Measurements from ENCODE around the gene ATP11B.
"Not testable (repeated sequence)": the region's sequence is repeated elsewhere in the genome, so short reads cannot be mapped to it uniquely, and the experiment has no call there.

ATP11B gene

DNA sequence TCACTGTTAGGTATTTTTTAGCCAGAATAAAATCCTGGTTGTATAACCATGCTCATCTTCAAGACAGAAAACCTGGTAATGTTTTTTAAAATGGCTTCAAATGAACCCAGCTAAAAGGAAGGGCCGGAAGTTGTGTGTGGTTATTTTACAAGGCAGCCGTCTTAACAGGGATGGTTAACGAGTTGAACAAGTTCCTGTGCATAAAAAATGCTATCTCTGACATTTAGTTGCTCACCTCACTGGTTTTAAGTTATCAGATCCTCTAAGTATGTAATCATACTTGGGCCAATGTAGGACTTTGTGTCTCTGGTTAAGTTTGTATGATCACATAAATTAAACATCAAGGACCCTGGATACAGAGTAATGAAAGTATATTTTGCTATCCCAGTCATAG, 2.1 kb downstream of the ATP11B start:
- no peak for DNase-seq

DNA sequence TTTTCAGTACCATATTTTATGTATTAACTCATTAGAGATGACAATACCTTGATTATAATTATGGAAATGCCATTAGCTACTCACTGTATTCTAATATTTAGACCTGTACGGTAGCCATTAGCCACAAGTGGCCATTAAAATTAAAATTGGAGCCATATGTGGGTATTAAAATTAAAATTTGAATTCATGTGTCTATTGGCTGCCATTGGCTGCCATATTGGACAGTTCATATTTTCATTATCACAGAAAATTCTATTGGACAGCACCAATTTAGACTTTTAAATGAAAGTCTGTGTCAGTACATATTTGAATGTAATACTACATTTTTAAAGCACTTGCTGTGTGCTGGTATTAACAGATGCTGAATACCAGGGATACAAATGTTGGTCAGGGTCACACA, 3.0 kb downstream of the ATP11B start:
- no peak for DNase-seq

DNA sequence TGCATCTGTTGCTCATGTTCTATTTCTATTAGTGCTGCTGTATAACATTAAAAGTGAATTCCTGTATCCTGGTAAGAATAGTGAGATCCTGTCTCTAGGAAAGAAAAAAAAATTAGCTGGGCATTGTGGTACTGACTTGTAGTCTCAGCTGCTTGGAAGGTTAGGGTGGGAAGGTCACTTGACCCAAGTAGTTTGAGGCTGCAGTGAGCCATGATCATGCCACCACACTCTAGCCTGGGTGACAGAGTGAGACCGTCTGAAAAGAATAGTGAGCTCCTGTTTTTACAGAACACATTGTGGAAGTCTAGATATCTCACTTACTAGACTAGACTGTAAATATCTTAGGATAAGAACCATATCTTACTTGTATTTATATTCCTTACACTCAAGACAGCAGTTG, 4.6 kb downstream of the ATP11B start:
- no peak for DNase-seq

DNA sequence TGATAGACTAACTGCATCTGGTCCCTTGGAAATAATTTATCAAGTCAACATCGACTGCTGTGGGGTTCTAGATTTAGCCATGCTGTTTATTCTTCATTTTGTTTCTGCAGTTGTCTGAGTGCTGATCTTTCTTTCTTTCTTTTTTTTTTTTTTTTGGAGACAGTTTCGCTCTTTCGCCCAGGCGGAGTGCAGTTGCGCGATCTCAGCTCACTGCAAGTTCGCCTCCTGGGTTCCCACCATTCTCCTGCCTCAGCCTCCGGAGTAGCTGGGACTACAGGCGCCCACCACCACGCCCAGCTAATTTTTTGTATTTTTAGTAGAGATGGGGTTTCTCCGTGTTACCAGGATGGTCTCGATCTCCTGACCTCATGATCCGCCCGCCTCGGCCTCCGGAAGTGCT, 5.8 kb downstream of the ATP11B start:
- DNase-seq, result not testable (repeated sequence)

DNA sequence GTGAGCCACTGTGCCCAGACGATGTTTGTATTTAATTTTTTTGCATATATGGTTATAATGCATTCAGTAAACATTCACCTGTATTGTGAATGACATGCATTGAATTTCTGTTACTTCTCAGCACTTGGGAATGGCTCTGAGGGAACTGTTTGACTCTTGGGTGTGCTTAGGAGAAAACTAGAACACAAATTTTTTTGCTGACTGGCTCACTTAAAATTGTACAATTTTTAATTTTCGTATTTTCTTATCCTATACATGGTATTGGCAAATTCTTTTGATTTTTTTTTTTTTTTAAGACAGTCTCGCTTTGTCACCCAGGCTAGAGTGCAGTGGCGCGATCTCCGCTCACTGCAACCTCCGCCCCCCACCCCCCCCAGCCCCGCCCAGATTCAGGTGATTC, 7.2 kb downstream of the ATP11B start:
- no peak for DNase-seq

DNA sequence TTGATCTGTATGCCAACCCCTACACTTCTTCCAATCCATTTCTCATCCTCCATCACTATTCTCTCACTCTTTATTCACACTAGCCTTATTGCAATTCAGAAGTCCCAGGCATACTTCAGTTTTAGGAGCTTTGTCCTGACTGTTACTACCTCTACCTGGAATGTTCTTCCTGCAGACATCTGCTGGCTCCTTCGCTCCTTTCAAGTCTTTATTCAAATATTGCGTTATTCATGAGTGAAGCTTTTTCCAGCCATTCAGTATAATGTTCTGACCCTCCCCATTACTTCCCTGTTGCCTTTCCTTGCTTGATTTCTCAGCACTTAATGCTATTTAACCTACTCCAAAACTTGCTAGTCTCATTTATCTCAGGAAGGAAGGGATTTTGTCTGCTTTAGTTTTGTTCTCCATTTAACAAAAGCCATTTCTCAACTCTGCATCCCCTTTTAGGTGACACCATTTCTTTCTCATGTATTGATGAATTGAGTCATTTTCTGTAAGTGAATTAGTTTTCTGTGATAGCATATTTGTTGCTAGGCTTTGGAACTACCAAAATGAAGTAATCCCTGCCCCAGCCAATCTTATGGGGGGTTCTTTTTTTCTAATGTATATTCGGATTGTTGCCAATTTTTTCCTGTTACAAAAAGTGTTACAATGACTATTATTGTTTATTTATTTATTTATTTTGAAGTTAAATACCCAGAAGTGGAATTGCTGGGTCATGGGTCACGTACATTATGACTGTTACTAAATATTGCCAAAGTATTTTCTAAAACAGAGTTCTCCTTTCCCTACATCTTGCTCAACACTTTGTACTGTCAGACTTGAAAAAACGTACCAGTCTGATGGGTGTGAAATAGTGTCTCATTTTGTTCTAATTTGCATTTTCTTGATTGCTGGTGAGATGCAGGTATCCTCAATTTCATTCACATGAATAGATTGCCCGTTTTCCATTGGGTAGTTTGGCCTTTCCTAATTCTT, 9.4 kb downstream of the ATP11B start:
- no peak for DNase-seq

DNA sequence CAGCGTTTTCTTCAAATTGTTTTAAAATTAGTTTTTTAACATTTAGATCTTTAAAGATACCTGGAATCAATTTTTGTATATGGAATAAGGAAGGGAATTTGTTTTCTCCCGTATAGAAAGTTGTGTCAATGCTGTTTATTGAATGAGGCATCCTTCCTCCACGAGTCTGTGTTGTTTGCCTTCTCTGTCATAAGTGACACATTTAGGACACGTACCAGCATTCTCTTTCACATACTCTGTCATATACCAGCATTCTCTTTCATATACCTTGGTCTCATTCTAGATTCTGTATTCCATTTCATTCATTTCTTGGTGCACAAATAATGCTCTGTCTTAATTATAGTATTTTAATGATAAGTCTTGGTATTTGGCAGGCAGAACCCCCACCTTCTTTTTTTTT, 10.3 kb downstream of the ATP11B start:
- no peak for DNase-seq

DNA sequence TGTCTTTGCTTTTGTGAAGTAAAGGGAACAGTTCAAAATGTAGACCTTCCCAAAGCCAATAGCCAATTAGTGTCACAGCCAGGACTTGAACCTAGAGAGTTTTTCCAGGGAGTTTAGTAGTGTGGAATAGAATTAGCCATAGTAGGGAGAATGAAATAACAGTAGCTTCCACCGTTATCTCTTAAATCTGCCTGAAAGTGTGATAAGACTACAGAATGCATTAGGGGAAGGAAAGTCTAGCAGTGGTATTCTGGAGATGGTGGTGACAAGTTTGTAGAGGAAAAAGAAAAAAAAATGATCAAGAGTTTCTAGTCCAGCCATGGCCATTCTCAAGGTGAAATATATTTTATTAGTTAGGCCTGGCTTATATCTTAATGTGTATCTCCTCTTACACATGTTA, 13.8 kb downstream of the ATP11B start:
- no peak for DNase-seq

DNA sequence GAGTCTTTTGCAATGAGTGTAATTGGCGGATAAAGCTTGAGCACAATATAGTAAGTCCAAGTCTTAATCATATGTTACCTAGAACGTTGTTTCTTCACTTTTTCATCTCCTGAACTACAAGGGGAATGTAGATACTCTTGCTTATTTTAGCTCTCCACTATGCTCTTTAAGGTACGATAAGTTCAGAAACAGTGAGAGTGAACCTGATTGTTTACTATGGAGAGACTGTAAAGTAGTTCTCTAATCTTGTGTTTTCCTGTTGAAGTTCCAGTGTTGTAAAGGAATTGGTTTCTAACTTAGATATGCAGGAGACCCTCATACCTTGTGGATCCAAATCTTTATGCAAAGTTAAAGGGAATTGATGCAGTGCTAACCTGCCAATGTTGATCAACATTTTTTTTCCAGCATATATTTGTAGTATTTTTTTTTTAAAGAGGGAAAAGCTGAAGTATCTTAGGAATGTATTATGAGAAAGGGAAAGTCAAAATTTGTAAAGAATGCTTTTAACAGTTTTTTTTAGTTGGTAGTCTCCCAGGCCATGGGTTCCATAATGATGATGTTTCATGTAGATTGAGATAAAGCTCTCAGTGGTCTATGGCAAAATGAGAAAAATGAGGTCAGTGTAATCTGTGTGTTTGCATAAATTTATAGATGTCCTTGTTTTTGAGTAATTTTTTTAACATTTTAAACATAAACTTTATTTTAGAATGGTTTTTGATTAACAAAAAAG, 14.9 kb downstream of the ATP11B start:
- DNase-seq, result no peak

DNA sequence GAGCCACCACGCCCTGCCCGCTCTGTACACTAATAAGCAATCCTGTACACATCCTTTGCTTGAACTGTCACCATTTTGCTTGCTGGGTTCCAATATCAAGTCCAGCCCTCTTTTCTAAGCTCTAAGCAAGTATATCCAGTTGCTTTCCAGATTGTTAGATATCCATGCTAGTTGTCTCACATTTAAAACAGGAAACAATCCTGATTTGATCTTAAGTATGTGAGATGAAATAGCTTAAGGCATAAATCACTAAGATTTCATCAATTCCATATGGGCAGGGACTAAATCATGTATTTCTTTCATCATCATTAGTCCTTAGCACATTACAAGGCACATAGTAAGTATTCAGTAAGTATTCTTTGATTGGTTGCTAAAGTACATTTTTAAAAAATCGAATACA, 16.2 kb downstream of the ATP11B start:
- DNase-seq, result no peak

DNA sequence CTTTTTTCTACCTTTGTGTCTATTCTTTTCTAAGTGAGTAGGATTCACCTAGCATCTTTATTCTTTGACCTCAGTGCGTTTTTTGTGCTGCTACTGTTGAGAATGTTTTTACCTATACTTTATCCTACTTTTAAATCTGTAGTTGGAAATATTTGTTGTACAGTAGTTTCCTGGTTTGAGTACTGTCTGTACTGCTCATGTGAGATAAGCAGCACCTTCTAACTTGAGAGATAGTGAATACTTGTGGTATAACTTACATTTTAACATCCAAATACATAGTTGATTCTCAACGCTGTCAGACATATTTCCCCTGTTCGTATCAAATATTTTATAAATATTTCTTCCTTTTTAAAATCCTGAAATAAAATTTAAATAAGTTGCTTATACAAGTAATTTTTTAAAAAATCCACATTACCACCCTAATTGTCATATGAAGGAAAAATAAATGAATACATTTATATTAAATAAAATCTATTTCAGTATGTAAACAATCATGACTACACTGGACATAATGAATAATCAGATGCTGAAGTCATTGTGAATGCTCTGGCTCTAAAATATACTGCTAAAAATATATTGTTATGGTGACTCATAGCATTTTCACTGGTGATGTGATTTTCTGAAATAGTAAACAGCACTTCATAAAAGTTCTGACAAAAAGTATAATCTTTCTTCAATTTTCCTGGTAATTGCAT, 17.4 kb downstream of the ATP11B start:
- DNase-seq, result no peak

DNA sequence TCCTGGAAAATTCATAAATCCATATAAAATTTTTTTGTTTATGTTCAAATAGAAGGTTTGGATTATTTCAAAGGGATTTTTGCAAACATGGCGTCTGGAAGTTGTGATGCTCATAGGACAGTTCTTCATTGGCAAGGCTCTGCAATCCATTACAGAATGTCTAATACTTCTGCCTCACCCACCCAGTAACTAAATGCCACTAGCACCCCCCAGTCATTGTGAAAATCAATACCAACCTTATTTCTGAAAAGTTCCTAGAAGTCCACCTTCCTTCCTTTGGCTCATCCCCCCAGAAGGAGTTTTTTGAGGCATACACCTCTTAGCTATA, 17.9 kb downstream of the ATP11B start:
- no peak for DNase-seq

DNA sequence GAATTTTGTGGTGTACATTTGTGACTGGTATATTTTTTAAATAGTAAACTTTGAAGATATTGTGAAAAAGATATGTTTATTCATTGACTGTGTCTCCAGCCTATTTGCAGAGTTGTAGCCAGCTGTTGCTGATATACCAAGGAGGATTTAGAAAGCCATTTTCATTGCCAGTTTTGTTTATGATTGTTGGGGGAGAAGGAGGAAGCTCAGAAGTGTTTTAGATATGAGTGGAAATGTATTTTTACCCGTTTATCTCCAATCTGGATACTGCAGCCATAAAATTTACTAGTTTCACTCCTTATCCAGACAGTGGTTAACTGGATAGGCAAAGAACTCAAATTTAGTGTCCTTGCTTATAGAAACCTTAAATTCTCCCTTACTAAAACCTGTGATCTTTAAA, 18.8 kb downstream of the ATP11B start:
- DNase-seq, result no peak

DNA sequence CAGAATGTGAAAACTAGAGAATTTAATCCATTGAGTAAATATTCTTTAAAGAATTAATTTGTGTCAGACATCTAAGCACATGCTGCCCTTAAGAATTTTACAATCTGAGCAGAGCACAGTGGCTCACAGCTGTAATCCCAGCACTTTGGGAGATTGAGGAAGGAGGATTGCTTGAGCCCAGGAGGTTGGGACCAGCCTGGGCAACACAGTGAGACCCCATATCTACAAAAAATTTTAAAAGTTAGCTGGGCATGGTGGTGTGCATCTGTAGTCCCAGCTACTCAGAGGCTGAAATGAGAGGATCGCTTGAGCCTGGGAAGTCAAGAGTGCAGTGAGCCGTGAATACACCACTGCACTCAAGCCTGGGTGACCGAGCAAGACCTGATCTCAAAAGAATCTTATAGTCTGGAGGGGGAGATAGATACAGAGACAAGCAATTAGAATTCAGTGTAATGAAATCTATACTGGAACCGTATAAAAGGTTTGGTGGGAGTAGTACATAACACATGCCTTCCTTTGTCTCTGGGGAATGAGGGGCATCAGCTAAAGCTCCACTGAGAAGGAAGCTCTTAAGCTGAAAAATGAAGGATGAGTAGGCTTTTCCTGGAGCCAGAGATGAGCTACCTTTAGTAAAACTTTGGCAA, 21.2 kb downstream of the ATP11B start:
- DNase-seq, result no peak

DNA sequence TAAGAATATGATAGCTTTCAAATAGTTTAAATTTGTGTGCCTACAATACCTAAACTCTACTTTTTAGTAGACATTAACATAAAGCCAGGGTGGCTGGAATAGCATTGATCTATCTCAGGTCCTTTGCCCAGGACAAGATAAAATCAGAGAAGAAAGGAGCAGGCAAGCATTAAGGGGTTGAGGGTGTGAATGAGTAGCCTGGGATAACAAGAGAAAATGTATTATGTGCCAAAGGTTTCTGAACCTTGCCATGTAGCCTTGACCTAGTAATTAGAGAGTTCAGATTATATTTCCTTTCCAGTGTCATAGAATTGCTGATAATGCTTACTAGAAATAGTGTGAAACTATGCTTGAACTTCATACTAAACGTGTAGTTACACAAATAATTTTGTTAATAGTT, 22.9 kb downstream of the ATP11B start:
- DNase-seq, result no peak

DNA sequence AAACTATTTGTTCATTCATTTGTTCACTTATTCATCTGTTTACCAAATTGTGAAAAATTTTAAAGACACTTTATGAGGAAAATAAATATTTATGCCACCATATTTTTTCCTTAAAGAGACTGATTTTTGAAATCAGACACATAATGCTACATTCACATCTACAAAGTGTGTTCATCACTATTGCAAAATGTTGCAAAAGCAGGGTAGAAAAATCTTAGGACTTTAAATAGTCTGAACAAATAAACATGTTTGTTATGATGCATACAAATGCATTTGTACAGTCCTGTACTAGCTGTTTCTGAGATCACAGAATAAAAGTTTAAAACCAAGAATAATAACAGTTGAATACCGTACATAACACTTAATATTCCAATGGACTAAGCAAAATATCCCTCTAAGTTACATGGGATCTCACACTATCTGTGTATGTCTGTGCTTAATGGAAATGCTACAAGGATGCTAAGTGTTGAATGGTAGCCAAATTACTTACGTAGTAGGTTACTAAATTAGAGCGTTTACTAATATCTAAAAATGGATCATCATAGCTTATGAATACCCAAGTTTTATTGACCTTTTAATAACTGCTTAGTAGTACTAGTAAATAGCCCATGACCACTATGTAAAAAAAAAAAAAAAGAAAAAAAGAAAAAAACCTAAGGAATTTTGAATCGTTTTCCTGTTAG, 25.1 kb downstream of the ATP11B start:
- DNase-seq, result no peak

DNA sequence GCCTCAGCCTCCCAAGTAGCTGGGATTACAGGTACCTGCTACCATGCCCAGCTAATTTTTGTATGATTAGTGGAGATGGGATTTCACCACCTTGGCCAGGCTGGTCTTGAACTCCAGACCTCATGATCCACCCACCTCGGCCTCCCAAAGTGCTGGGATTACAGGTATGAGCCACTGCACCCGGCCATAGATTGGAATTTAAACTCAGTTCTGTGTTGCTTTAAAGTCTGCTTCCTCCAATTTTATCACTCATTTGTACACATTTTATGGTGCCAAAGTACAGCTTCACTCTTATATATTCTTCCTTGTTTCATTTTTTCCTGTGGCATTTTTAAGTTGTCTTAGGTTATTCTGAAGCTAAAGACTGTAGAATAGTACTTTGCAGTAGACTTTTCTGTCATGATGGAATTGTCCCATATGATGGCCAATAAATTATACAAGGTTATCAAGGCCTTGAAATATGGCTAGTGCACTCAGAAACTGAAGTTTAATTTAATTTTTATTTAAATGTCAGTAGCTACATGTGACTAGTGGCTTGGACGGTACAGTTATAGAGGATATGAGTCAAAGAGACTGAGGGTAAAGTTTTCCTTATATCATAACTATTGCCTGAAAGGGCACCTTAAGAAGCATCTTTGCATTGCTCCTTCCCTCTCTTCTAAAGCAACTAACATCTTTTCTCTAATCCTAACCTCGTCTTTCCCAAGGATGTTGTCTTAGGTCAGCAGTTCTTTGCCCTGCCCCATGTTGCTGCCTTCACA, 28.1 kb downstream of the ATP11B start:
- DNase-seq, result no peak

DNA sequence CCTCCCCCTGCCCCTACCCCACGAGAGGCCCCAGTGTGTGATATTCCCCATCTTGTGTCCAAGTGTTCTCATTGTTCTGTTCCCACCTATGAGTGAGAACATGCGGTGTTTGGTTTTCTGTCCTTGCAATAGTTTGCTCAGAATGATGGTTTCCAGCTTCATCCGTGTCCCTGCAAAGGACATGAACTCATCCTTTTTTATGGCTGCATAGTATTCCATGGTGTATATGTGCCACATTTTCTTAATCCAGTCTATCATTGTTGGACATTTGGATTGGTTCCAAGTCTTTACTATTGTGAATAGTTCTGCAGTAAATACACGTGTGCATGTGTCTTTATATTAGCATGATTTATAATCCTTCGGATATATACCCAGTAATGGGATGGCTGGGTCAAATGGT, 29.0 kb downstream of the ATP11B start:
- not testable (repeated sequence) for DNase-seq

DNA sequence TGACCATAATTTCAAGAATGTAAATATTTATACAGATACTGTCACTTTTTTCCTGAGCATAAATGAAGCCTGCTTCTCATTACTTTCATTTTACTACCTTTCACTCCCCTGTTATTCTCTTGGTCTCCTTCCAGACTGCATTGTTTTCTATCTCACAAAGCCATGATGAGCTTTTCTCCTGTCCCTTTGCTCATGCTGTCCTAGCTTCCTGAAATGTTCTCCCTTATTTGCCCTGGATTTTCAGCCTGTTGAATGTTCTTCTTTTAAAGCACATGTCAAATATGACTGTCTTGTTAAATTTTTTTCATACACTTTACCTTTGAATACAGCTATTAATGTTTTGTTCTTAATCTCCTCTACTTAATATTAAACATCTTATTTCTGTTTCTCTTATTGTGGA, 31.7 kb downstream of the ATP11B start:
- no peak for DNase-seq

DNA sequence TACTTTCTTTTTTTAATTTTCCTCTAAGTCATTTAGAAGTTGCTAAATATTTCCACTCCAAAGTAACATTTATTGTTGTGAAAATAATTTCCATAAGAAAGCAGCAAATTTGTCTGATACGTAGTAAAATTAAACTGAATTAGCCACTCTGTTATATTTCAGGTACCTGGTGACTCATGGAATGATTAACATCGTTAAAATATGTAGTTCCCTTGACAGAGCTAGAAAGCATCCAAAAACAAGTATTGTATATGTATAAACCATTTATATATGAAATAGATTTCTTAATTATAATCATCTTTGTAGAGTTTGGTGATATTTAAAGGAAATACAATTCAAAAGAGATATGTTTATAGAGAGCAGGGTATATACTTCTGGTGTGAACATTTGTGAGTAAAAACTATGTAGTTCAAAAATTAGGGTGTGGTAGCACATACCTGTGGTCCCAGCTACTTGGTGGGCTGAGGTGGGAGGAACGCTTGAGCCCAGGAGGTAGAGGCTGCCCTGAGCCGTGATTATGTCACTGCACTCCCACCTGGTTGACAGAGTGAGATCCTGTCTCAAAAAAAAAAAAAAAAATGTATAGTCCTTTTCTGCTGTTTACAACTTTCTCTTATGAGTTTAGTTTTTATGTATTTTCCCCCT, 36.6 kb downstream of the ATP11B start:
- DNase-seq, result no peak

DNA sequence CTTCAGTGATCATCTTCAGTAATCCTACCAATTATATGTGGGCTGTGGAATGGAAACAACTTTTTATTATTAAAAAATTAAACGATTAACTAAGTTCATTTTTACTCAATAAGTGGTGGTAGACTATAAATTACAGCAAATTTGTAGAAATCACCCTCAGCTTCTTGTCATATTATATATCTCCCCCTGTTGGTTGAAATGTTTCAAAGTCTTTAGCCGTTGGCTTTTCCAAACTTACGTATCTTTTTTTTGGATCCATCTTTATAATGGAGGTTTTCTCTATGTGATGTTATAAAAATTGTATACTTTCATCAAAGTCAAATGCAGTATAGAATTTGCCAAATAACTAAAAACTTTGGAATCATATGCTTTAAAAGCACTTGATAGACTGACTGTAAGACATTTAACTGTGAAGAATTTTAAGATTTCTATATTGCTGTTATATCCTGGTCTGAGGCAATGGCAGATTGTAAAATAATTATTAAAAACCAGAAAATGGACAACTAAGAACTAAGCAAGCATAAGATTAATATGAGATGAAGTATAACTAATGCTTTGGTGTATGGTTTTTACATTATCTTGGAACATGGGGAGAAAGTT, 44.7 kb downstream of the ATP11B start:
- no peak for DNase-seq

Measured in NCI-H2029 treated with DMSO at 0.1 percent for 48 hours (cell line).